Heart left ventricle (tissue), 16 donors: ENCODE measurements around the gene BCAS1. TPM values are rescaled to one million over a fixed set of nuclear protein-coding genes. Genes with fewer than 3 reads are reported as not detected.

Experiments
- ATAC-seq, 4 donors: fragments of 200-7000 bp; cut with Tn5 transposase; one replicate each; pipeline ENCODE4 v1.9.1; 2020 to 2022; ENCODE audit warnings: moderate library complexity in 4 of 4, mild to moderate bottlenecking in 3 of 4, moderate number of reproducible peaks in 1 of 4
- DNase-seq, 5 donors: peaks; one replicate each; pipeline ENCODE4 v3.0.0-alpha.2; 2020
- H3K27ac ChIP-seq, 12 donors: fragments of 200-600 bp; sonication (generic) in 4 of 12; one replicate each; pipeline versions ENCODE4 v1.5.0 to v1.8.0; 2016 to 2022; ENCODE audit warnings: mild to moderate bottlenecking in 2 of 12
- H3K27me3 ChIP-seq, 9 donors: fragments of 200-600 bp; sonication (generic) in 2 of 9; one replicate each; pipeline versions ENCODE4 v1.5.1 to v1.8.0; 2016 to 2022; ENCODE audit warnings: mild to moderate bottlenecking in 3 of 9
- H3K36me3 ChIP-seq, 9 donors: fragments of 200-600 bp; sonication (generic) in 2 of 9; one replicate each; pipeline versions ENCODE4 v1.5.0 to v1.8.0; 2018 to 2022; ENCODE audit warnings: mild to moderate bottlenecking in 2 of 9
- H3K4me1 ChIP-seq, 12 donors: fragments of 200-600 bp; sonication (generic) in 4 of 12; one replicate each; pipeline versions ENCODE4 v1.5.0 to v1.8.0; 2016 to 2022; ENCODE audit warnings: mild to moderate bottlenecking in 3 of 12
- H3K4me3 ChIP-seq, 12 donors: fragments of 200-600 bp; sonication (generic) in 4 of 12; one replicate each; pipeline versions ENCODE4 v1.5.0 to v1.8.0; 2017 to 2022; ENCODE audit warnings: mild to moderate bottlenecking in 9 of 12, moderate library complexity in 4 of 12
- H3K9me3 ChIP-seq, 12 donors: fragments of 200-600 bp; sonication (generic) in 4 of 12; one replicate each; pipeline versions ENCODE4 v1.5.0 to v1.8.0; 2016 to 2022; ENCODE audit warnings: mild to moderate bottlenecking in 1 of 12
- POLR2A ChIP-seq, 2 donors: fragments of 450-650 bp; IDR thresholded peaks; one replicate each; pipeline ENCODE4 v1.6.1; 2017; ENCODE audit warnings: antibody characterized with exemption in 2 of 2, mild to moderate bottlenecking in 2 of 2, moderate library complexity in 2 of 2
- WGBS, 4 donors: extraction: QIAGEN DNeasy Blood & Tissue Kit in 2 of 4; methylation state at CpG; one replicate each; pipeline versions ENCODE4 v1.1.5 to v1.1.7; 2013 to 2018; 5-methylcytosine and 5-hydroxymethylcytosine counted together
- intact Hi-C, 10 donors: fragments of 100-400 bp; cut with DNase I; formaldehyde crosslinking; loops; one replicate each; pipeline versions ENCODE4 v1.11.1 to v1.14.2; 2022
- polyA plus RNA-seq, 2 donors: library from polyadenylated mRNA; stranded (reverse); fragments of 200-250 nt; gene quantifications; one replicate each; pipeline ENCODE4 v1.2.3, GENCODE V29; 2013
- total RNA-seq, 9 donors: library from RNA; depleted of rRNA in 2 of 9; stranded (reverse); fragments of >200 nt in 2 of 9; fragmentation: NEBNext Ultra II Directional in 3 of 9; extraction: Animal tissue kit (Norgen Biotek cat#: 25700) in 3 of 9; gene quantifications; one replicate each; pipeline versions ENCODE4 v1.1.0 to v1.2.4, GENCODE V29; 2016 to 2023
- TF ChIP-seq, protein P1 (sequence below), 12 donors: fragments of 200-600 bp; sonication (generic) in 4 of 12; IDR thresholded peaks; one replicate each; pipeline versions ENCODE4 v1.5.0 to v1.8.0; 2018 to 2022; ENCODE audit warnings: antibody characterized with exemption in 12 of 12, mild to moderate bottlenecking in 5 of 12
- donor health status: ischemic (EF 13 %, LVEDD 7.1; RV severe dilation, severe dysfunction).
- donor health status: healthy with polysubstance abuse.
- donor health status: DM: no; HTN: yes; CAD: no.
- donor health status: DM: no; HTN: no; CAD: no.
- donor health status: ischemic (EF 25% LVEDD 6.9; RV normal size, moderate dysfunction).
- donor health status: ischemic (EF 25% LVEDD 5.7; RV mildly dilated, moderate dysfunction).
- donor health status: healthy.
- donor health status: DM: yes; HTN: yes; CAD: no.
- donor health status: ischemic (EF 35%, LVEDD 5.7; RV mildly dilated, moderate dysfunction).
- donor health status: nonischemic (EF 11% LVEDD 7.7; RV severe dilation, severe dysfunction).
- donor health status: DM: yes; HTN: yes; CAD: no.
- donor health status: PGD.
- donor health status: ischemic (EF 29% LVEDD 5.4; RV normal size, mild dysfunction).
- donor health status: nonischemic (EF 23%, LVEDD 6.1; RV moderate dilation, normal function).

The BCAS1 gene
- total and polyA plus RNA-seq, 11 donors: not detected

DNA sequence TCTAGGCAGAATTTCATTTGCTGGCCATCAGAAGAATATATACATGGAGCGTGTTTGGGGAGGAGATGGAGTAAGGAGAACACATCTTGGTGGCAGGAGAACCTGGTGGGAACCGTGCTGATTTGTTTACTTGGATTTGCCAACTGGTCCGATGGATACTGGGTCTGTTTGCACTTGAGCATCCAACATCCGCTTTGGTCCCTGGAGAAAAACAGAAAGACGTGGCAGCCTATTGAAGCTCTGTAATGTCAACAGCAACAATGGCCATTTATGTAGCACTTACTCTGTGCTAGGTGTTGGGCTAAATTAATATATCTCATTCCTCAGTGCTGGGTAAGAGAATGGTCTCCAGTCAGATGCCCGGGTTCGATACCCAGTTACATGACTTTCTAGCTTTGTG, 125.6 kb downstream of the BCAS1 start:
- Histone ChIP-seq H3K4me1 (peaks cover 0 to 48% (median 28%) of the 10 kb centered on the region in 12 donors), H3K4me3 (no peak overlapping the region), H3K27me3 (no peaks in the 10 kb centered on the region), H3K36me3 (no peaks in the 10 kb centered on the region), H3K27ac (no peak overlapping the region), H3K9me3 (no peaks in the 10 kb centered on the region)
- intact Hi-C loops: loop anchor here in 6 of 10 donors (5.0 to 10.0 kb wide), 7 partner anchors 72 to 1630 kb away; no protein-coding TSS in a partner anchor
- DNase-seq (no peak), ATAC-seq (no peak)
- TF ChIP-seq, protein P1, sequence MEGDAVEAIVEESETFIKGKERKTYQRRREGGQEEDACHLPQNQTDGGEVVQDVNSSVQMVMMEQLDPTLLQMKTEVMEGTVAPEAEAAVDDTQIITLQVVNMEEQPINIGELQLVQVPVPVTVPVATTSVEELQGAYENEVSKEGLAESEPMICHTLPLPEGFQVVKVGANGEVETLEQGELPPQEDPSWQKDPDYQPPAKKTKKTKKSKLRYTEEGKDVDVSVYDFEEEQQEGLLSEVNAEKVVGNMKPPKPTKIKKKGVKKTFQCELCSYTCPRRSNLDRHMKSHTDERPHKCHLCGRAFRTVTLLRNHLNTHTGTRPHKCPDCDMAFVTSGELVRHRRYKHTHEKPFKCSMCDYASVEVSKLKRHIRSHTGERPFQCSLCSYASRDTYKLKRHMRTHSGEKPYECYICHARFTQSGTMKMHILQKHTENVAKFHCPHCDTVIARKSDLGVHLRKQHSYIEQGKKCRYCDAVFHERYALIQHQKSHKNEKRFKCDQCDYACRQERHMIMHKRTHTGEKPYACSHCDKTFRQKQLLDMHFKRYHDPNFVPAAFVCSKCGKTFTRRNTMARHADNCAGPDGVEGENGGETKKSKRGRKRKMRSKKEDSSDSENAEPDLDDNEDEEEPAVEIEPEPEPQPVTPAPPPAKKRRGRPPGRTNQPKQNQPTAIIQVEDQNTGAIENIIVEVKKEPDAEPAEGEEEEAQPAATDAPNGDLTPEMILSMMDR (IDR thresholded peaks at IDR 0.05): no peak
- no peak for TF ChIP-seq POLR2A (IDR thresholded peaks at IDR 0.05)
- WGBS, 4 donors: 71 to 83% (median 79%) methylated on average over 7 of the region's 7 CpGs

DNA sequence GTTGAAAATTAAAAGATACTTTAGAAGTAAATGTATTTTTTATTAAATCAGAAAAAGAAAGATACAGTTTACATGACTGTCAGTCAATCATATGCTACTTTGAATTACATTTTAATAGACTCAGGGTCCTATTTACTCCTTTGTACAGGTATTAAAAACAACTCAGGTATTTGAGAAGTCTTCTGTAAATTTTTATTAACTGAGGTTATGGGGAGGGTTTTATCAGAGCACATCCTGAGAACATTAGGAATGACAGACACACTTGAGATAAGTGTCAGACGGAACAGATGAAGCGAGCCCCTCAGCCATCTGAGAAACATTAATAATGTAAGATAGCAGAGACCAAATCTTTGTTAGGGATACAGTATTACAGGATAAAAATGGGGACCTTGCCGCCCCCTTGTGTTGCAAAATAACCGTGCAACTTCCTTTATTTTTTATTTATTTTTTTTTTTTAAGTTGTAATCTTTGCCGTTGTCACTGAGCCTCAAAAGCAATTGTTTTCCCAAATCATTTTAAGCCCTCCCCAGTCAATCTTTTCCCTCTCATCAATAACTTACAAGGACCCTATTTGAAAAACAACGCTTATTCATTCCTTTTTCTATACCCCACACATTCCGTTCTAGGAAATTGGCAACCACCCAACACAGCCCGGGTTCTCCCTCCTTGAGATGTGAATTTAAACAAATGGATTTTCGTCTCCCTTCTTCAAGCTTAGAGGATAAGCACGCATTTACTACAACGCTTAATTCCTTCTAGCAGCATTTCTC, 126.7 kb downstream of the BCAS1 start:
- Histone ChIP-seq H3K4me1 (peaks cover 0 to 48% (median 30%) of the 10 kb centered on the region in 12 donors), H3K27me3 (no peaks in the 10 kb centered on the region), H3K9me3 (no peaks in the 10 kb centered on the region), H3K36me3 (no peaks in the 10 kb centered on the region), H3K27ac (no peak overlapping the region), H3K4me3 (peak overlapping the region in 8 of 12 donors; percentile 5 to 47 (median 18))
- ATAC-seq (no peak), DNase-seq (no peak)
- WGBS, 4 donors: 14 to 18% (median 16%) methylated on average over 11 of the region's 11 CpGs
- no peak for TF ChIP-seq POLR2A (IDR thresholded peaks at IDR 0.05)
- TF ChIP-seq, protein P1 (IDR thresholded peaks at IDR 0.05): peak; percentile 44 to 76 (median 61)
- intact Hi-C loops: loop anchor here in 6 of 10 donors (5.0 to 10.0 kb wide), 7 partner anchors 71 to 1629 kb away; no protein-coding TSS in a partner anchor

DNA sequence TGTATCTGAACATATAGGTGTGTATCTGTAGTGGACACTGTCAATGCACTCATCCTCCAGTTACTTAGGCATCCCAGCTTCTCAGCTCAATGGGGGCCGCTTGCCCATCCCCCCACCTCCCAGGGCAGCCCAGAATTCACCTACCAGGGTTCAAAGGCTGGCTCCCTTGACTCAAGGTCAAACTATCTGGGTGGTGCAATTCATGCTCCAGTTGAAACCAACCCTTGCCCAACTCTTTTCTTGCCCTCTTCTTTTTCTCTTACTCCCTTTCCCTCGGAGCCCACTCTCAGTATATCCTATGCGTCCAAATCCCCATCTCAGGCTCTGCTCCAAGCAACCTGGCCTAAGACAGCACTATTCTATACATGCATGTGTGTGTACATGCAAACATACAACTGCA, 127.4 kb downstream of the BCAS1 start:
- H3K9me3 ChIP-seq: no peaks in the 10 kb centered on the region
- no peaks in the 10 kb centered on the region for H3K27me3 ChIP-seq
- intact Hi-C loops: loop anchor here in 6 of 10 donors (5.0 to 10.0 kb wide), 7 partner anchors 71 to 1628 kb away; no protein-coding TSS in a partner anchor
- TF ChIP-seq, protein P1 (IDR thresholded peaks at IDR 0.05): no peak
- no peak for TF ChIP-seq POLR2A (IDR thresholded peaks at IDR 0.05)
- H3K36me3 ChIP-seq: no peaks in the 10 kb centered on the region
- DNase-seq (no peak), ATAC-seq (no peak)
- no peak overlapping the region for H3K4me3 ChIP-seq
- peaks cover 0 to 52% (median 30%) of the 10 kb centered on the region in 12 donors for H3K4me1 ChIP-seq
- no peak overlapping the region for H3K27ac ChIP-seq
- 91 to 95% (median 94%) methylated on average over 3 of the region's 3 CpGs for WGBS, 4 donors

DNA sequence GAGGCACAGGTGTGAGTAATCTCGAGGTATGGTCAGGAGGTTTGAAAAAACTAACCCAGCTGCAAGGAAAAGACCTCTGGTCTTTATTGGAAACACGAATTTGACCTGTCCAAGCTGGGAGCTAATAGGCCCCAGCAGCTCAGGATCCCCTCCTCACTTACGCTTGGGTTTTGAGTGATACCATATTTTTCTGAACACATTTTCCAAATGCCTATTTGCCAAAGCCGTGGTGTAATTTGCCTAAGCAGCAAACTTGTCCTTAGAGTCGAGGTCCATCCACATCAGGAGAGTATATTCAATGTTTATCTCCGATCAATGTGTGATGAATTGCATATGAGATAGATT, 128.0 kb downstream of the BCAS1 start:
- ATAC-seq: no peak
- intact Hi-C loops: loop anchor here in 6 of 10 donors (5.0 to 10.0 kb wide), 7 partner anchors 70 to 1628 kb away; no protein-coding TSS in a partner anchor
- 84 to 94% (median 87%) methylated on average over 6 of the region's 6 CpGs for WGBS, 4 donors
- no peaks in the 10 kb centered on the region for H3K9me3 ChIP-seq
- no peak overlapping the region for H3K4me3 ChIP-seq
- no peaks in the 10 kb centered on the region for H3K36me3 ChIP-seq
- H3K27me3 ChIP-seq: no peaks in the 10 kb centered on the region
- DNase-seq: no peak
- TF ChIP-seq, protein P1 (IDR thresholded peaks at IDR 0.05): no peak
- no peak for TF ChIP-seq POLR2A (IDR thresholded peaks at IDR 0.05)
- H3K27ac ChIP-seq: peak overlapping the region in 2 of 12 donors; percentile 76 to 91
- H3K4me1 ChIP-seq: peaks cover 0 to 57% (median 30%) of the 10 kb centered on the region in 12 donors
